ENCODE data around the gene RBFOX2.

DNA sequence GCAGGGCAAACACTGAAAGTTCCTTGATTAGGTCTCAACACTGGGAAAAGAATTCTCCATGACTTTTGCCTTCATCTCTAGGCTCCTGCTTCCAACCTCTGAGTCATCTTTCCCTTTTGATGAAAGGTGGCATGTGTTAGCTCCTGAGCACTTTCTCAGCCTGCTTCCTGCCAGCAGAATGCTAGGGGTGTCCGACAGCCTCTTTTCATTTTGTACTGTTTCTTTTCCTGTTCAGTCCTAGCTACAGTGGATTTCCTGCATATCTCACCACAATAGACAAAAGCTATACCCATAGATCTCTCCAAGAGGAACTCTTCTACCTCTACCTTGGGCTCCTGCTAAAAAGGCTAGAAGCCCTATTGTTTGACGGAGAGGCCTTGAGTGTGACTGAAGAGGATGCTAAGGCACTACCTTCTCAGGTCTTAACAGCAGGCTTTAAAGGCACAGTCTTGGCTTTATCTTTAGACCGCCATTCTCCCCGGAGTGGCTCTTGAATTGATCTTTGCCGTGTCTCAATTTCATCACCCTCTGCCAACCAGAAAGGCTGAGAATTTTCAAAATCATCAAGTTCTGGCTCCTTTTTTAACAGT is 145.5 kb downstream of the RBFOX2 start:
- TF ChIP-seq, protein P1, sequence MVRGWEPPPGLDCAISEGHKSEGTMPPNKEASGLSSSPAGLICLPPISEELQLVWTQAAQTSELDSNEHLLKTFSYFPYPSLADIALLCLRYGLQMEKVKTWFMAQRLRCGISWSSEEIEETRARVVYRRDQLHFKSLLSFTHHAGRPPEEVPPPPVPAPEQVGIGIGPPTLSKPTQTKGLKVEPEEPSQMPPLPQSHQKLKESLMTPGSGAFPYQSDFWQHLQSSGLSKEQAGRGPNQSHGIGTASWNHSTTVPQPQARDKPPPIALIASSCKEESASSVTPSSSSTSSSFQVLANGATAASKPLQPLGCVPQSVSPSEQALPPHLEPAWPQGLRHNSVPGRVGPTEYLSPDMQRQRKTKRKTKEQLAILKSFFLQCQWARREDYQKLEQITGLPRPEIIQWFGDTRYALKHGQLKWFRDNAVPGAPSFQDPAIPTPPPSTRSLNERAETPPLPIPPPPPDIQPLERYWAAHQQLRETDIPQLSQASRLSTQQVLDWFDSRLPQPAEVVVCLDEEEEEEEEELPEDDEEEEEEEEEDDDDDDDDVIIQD (CRISPR knock-in tag; IDR thresholded peaks at IDR 0.05; ENCODE audit: low read depth), result no peak
- TF ChIP-seq GABPA (IDR thresholded peaks at IDR 0.05; ENCODE audit: low read depth, low read length) (no peak), GABPA (CRISPR knock-in tag; IDR thresholded peaks at IDR 0.05; ENCODE audit: low read depth) (no peak), SIN3A (IDR thresholded peaks at IDR 0.05; ENCODE audit: borderline replicate concordance, low read depth, low read length) (no peak), ZNF614 (CRISPR knock-in tag; IDR thresholded peaks at IDR 0.05; ENCODE audit: borderline replicate concordance) (no peak), BHLHE40 (IDR thresholded peaks at IDR 0.05; ENCODE audit: low read length) (no peak), EED (CRISPR knock-in tag; IDR thresholded peaks at IDR 0.05) (no peak), KAT2B (IDR thresholded peaks at IDR 0.05; ENCODE audit: borderline replicate concordance, low read depth, low read length) (no peak)
- TF ChIP-seq, protein P2, sequence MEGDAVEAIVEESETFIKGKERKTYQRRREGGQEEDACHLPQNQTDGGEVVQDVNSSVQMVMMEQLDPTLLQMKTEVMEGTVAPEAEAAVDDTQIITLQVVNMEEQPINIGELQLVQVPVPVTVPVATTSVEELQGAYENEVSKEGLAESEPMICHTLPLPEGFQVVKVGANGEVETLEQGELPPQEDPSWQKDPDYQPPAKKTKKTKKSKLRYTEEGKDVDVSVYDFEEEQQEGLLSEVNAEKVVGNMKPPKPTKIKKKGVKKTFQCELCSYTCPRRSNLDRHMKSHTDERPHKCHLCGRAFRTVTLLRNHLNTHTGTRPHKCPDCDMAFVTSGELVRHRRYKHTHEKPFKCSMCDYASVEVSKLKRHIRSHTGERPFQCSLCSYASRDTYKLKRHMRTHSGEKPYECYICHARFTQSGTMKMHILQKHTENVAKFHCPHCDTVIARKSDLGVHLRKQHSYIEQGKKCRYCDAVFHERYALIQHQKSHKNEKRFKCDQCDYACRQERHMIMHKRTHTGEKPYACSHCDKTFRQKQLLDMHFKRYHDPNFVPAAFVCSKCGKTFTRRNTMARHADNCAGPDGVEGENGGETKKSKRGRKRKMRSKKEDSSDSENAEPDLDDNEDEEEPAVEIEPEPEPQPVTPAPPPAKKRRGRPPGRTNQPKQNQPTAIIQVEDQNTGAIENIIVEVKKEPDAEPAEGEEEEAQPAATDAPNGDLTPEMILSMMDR (CRISPR knock-in tag; IDR thresholded peaks at IDR 0.05), result no peak
- TF ChIP-seq, protein P3, sequence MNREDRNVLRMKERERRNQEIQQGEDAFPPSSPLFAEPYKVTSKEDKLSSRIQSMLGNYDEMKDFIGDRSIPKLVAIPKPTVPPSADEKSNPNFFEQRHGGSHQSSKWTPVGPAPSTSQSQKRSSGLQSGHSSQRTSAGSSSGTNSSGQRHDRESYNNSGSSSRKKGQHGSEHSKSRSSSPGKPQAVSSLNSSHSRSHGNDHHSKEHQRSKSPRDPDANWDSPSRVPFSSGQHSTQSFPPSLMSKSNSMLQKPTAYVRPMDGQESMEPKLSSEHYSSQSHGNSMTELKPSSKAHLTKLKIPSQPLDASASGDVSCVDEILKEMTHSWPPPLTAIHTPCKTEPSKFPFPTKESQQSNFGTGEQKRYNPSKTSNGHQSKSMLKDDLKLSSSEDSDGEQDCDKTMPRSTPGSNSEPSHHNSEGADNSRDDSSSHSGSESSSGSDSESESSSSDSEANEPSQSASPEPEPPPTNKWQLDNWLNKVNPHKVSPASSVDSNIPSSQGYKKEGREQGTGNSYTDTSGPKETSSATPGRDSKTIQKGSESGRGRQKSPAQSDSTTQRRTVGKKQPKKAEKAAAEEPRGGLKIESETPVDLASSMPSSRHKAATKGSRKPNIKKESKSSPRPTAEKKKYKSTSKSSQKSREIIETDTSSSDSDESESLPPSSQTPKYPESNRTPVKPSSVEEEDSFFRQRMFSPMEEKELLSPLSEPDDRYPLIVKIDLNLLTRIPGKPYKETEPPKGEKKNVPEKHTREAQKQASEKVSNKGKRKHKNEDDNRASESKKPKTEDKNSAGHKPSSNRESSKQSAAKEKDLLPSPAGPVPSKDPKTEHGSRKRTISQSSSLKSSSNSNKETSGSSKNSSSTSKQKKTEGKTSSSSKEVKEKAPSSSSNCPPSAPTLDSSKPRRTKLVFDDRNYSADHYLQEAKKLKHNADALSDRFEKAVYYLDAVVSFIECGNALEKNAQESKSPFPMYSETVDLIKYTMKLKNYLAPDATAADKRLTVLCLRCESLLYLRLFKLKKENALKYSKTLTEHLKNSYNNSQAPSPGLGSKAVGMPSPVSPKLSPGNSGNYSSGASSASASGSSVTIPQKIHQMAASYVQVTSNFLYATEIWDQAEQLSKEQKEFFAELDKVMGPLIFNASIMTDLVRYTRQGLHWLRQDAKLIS (CRISPR knock-in tag; IDR thresholded peaks at IDR 0.05), result no peak
